ENCODE measurements around the gene SH3RF2. TPM values are rescaled to one million over a fixed set of nuclear protein-coding genes. Genes with fewer than 3 reads are reported as not detected.
A peak's percentile ranks its signal among the peaks of the same experiment; 100 is the strongest.
"Not testable (repeated sequence)": the region's sequence is repeated elsewhere in the genome, so short reads cannot be mapped to it uniquely, and the experiment has no call there.

The SH3RF2 gene
- polyA plus RNA-seq, 1 donor from 2014 or later: not detected

DNA sequence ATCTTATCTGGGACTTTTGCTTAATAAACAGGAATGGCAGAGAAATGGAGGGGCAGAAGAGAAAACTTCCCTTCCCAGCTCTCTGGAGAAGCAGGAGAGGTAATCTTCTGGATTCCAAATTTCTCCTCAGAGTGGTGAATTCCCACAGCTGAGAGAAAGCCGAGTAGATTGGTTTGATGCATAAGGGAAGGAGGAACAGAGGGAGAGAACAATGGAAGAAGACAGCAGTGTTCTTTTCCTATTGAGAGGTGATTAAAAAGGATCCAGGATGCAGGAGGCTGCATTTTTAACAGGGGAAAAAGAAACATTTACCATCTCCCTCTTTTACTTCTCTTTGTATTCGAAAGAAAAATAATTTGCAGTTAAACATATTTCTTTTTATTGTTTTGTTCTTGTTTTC, 13.1 kb downstream of the SH3RF2 start:
- Mint-ChIP-seq H3K36me3 (peaks cover 4% of the 10 kb centered on the region), H3K4me1 (no peaks in the 10 kb centered on the region), H3K4me3 (no peak overlapping the region), H3K27me3 (peaks cover 7% of the 10 kb centered on the region), H3K9me3 (no peaks in the 10 kb centered on the region), H3K27ac (no peak overlapping the region)

GRCh38 chr5:145951071-145951470, 14.7 kb downstream of the SH3RF2 start:
- Mint-ChIP-seq H3K9me3 (no peaks in the 10 kb centered on the region), H3K27me3 (peaks cover 6% of the 10 kb centered on the region), H3K36me3 (peaks cover 6% of the 10 kb centered on the region), H3K27ac (no peak overlapping the region), H3K4me1 (no peaks in the 10 kb centered on the region), H3K4me3 (no peak overlapping the region)

- peaks cover 6% of the 10 kb centered on the region for H3K36me3 Mint-ChIP-seq
- no peak overlapping the region for H3K4me3 Mint-ChIP-seq
- peaks cover 6% of the 10 kb centered on the region for H3K27me3 Mint-ChIP-seq
- no peak overlapping the region for H3K27ac Mint-ChIP-seq
- H3K9me3 Mint-ChIP-seq: no peaks in the 10 kb centered on the region
- no peaks in the 10 kb centered on the region for H3K4me1 Mint-ChIP-seq
Measured at GRCh38 chr5:145953202-145953601, 16.8 kb downstream of the SH3RF2 start.

- H3K4me1 Mint-ChIP-seq, H3K27me3 Mint-ChIP-seq, H3K9me3 Mint-ChIP-seq, H3K36me3 Mint-ChIP-seq, H3K4me3 Mint-ChIP-seq, H3K27ac Mint-ChIP-seq: not testable (repeated sequence)
Measured at GRCh38 chr5:145954140-145954539, 17.8 kb downstream of the SH3RF2 start.

DNA sequence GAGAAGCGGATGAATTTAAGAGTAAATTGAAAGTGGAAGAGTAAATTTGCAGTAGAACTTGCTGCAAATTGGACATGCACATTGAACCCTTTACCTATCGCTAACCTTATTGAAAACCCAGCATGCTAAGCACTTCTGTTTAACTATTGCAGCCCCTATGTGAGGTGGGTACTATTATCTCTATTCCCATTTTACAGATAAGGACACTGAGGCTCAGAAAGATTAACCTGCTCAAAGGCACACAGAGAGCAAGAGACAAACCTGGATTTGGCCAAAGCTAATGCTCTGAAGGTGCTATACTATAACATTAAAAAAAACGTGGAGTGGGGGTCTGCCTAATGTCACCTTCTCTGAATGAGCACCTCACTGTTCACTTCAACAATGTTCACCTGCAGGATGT, 21.0 kb downstream of the SH3RF2 start:
- H3K4me1 Mint-ChIP-seq: no peaks in the 10 kb centered on the region

GRCh38 chr5:145958436-145958835, 22.1 kb downstream of the SH3RF2 start:
- Mint-ChIP-seq H3K9me3 (peaks cover 0 to 2% (median 0%) of the 10 kb centered on the region in 3 donors), H3K4me3 (no peak overlapping the region), H3K4me1 (no peaks in the 10 kb centered on the region), H3K27me3 (peaks cover 3% of the 10 kb centered on the region), H3K36me3 (peaks cover 4% of the 10 kb centered on the region), H3K27ac (no peak overlapping the region)

More for the DNA sequence above, 21.0 kb downstream of the SH3RF2 start:
- H3K36me3 Mint-ChIP-seq: peaks cover 6% of the 10 kb centered on the region
- peaks cover 3% of the 10 kb centered on the region for H3K27me3 Mint-ChIP-seq
- no peak overlapping the region for H3K4me3 Mint-ChIP-seq
- peaks cover 0 to 2% (median 0%) of the 10 kb centered on the region in 3 donors for H3K9me3 Mint-ChIP-seq
- no peak overlapping the region for H3K27ac Mint-ChIP-seq

DNA sequence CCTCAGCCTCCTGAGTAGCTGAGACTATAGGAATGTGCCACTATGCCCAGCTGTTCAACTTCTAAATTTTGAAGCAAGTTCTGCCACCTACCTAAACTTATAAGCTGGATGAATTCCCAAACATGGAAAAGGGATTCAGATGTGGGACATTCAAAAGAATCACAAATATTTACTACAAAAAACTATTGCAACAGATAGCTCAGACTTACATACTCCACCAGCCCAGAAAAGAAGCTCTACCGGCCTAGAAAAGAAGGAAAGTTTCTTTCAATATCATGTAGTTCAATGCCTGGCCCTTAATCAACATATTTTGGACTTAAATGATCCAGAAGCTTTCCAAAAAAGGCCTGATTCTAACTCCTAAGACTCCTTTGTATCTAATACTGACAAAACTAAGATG, 23.8 kb downstream of the SH3RF2 start:
- Mint-ChIP-seq H3K27me3 (no peaks in the 10 kb centered on the region), H3K4me1 (no peaks in the 10 kb centered on the region), H3K36me3 (no peaks in the 10 kb centered on the region), H3K9me3 (peaks cover 0 to 3% (median 0%) of the 10 kb centered on the region in 3 donors), H3K4me3 (no peak overlapping the region), H3K27ac (no peak overlapping the region)

- no peaks in the 10 kb centered on the region for H3K36me3 Mint-ChIP-seq
- no peak overlapping the region for H3K27ac Mint-ChIP-seq
- no peaks in the 10 kb centered on the region for H3K4me1 Mint-ChIP-seq
- H3K27me3 Mint-ChIP-seq: no peaks in the 10 kb centered on the region
- H3K9me3 Mint-ChIP-seq: peaks cover 0 to 3% (median 0%) of the 10 kb centered on the region in 3 donors
- no peak overlapping the region for H3K4me3 Mint-ChIP-seq
Measured at GRCh38 chr5:145960848-145961600, 24.6 kb downstream of the SH3RF2 start.

DNA sequence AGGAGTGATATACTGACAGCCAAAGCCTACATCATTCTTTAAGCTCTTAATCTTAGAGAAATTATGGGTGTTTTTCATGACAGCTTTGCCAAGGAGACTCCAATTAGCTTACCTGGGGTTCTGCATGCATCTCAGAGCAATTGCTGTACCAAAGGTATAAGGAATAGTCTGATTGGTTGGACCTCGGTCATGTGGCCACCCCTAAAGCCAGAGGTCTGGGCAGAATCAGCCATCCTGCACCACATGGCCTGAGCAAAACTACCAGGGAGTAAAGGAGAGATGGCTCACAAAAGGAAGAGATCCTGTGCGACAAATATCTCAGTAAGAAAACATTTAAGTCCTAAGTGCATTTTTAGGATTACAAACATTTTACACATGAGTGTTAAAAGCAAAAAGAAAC, 25.6 kb downstream of the SH3RF2 start:
- Mint-ChIP-seq H3K4me1 (no peaks in the 10 kb centered on the region), H3K9me3 (peaks cover 0 to 3% (median 0%) of the 10 kb centered on the region in 3 donors), H3K27ac (no peak overlapping the region), H3K27me3 (no peaks in the 10 kb centered on the region), H3K36me3 (no peaks in the 10 kb centered on the region), H3K4me3 (no peak overlapping the region)

DNA sequence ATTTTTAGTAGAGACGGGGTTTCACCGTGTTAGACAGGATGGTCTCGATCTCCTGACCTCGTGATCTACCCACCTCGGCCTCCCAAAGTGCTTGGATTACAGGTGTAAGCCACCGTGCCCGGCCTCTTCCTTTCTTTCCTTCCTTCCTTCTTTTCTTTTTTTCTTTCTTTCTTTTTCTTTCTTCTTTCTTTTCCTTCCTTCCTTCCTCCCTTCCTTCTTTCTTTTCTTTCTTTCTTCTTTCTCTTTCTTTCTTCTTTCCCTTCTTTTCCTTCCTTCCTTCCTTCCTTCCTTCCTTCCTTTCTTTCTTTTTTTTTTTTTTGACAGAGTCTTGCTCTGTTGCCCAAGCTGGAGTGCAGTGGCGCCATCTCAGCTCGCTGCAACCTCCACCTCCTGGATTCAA, 27.6 kb downstream of the SH3RF2 start:
- not testable (repeated sequence) for H3K36me3 Mint-ChIP-seq, H3K27ac Mint-ChIP-seq, H3K27me3 Mint-ChIP-seq, H3K4me3 Mint-ChIP-seq, H3K4me1 Mint-ChIP-seq, H3K9me3 Mint-ChIP-seq

DNA sequence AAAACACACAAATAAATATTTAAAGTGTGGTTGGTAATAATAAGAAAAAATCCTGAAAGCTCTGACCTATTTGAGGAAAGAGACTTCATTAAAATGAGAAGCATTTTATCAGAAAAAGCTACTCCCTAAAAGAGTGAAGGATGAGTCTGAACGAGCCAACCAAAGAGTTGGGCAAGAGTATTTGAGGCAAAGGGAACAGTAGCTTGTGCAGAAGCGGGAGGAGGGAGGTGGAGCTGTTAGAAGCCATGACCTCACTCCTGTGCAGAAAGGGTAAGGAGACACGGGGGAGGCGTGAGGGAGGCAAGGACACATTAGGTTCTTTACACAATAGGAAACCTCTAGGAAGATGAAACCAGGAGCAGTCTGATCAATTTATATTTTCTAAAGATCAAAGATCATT, 29.4 kb downstream of the SH3RF2 start:
- Mint-ChIP-seq H3K27ac (no peak overlapping the region), H3K4me3 (no peak overlapping the region), H3K4me1 (no peaks in the 10 kb centered on the region), H3K9me3 (peaks cover 0 to 1% (median 0%) of the 10 kb centered on the region in 3 donors), H3K27me3 (peaks cover 4% of the 10 kb centered on the region), H3K36me3 (no peaks in the 10 kb centered on the region)

DNA sequence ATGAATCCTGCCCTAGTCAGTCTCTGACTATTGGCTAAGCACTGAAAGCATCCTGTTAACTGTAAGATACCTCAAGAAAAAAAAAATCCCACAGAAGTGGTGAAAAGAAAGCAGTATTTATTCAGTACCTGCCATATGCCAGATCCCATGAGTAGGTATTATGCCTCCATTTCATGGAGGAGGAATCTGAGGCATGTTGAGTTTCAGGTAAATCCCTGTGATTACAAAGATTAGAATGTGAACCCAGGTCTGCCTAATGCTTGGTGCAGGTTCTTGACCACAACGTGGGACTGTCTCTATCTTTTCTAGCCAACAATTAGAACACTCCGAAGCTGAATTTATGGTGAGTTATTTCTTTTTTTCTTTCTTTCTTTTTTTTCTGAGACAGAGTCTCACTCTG, 30.9 kb downstream of the SH3RF2 start:
- Mint-ChIP-seq H3K4me3 (peak overlapping the region in 1 of 4 donors; percentile 30), H3K9me3 (peaks cover 0 to 1% (median 0%) of the 10 kb centered on the region in 3 donors), H3K27ac (no peak overlapping the region), H3K4me1 (no peaks in the 10 kb centered on the region), H3K36me3 (no peaks in the 10 kb centered on the region), H3K27me3 (peaks cover 4% of the 10 kb centered on the region)

GRCh38 chr5:145968970-145969713, 32.8 kb downstream of the SH3RF2 start:
- Mint-ChIP-seq H3K27ac (no peak overlapping the region), H3K36me3 (no peaks in the 10 kb centered on the region), H3K4me1 (no peaks in the 10 kb centered on the region), H3K27me3 (peaks cover 4% of the 10 kb centered on the region), H3K9me3 (no peaks in the 10 kb centered on the region), H3K4me3 (no peak overlapping the region)

GRCh38 chr5:145969714-145970092, 33.3 kb downstream of the SH3RF2 start:
- Mint-ChIP-seq H3K9me3 (no peaks in the 10 kb centered on the region), H3K4me1 (no peaks in the 10 kb centered on the region), H3K27ac (no peak overlapping the region), H3K27me3 (peaks cover 4% of the 10 kb centered on the region), H3K36me3 (no peaks in the 10 kb centered on the region), H3K4me3 (no peak overlapping the region)

DNA sequence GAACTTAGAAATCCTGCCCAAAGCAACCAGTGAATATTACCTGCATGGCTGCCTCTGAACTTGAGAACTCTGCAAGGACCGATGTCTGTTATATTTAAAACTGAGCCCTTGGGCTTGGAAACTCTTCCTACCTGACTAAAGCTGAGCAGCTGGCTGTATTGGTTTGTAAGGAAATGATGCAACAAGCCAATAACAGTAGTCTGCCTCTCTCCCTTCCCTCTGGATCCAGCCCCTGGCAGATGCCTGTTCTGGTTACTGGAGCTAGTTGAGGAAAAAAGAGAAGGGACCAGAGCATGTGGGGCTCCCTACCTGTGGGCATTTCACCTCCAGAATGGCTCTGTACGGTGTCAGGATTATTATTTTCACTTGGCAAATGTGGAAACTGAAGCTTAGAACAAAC, 34.7 kb downstream of the SH3RF2 start:
- H3K4me1 Mint-ChIP-seq: no peaks in the 10 kb centered on the region
- no peaks in the 10 kb centered on the region for H3K36me3 Mint-ChIP-seq
- H3K9me3 Mint-ChIP-seq: no peaks in the 10 kb centered on the region
- H3K4me3 Mint-ChIP-seq: no peak overlapping the region
- H3K27ac Mint-ChIP-seq: no peak overlapping the region
- H3K27me3 Mint-ChIP-seq: peaks cover 4% of the 10 kb centered on the region

GRCh38 chr5:145971701-145972100, 35.3 kb downstream of the SH3RF2 start:
- H3K9me3 Mint-ChIP-seq: no peaks in the 10 kb centered on the region
- H3K27me3 Mint-ChIP-seq: peaks cover 4% of the 10 kb centered on the region
- H3K27ac Mint-ChIP-seq: no peak overlapping the region
- no peaks in the 10 kb centered on the region for H3K36me3 Mint-ChIP-seq
- H3K4me1 Mint-ChIP-seq: no peaks in the 10 kb centered on the region
- H3K4me3 Mint-ChIP-seq: no peak overlapping the region
